ENCODE results near the gene SLC9C1. TPM values are rescaled to one million over a fixed set of nuclear protein-coding genes. Genes with fewer than 3 reads are reported as not detected.

The SLC9C1 gene
- polyA plus RNA-seq, 1 experiment = not detected

GRCh38 chr3:112320691-112321090 is 26.7 kb upstream of the SLC9C1 start:
- H3K9me3 ChIP-seq (ENCODE audit: control insufficient read depth, insufficient read depth, low read length) = no peaks in the 10 kb centered on the region
- TF ChIP-seq, protein P1, sequence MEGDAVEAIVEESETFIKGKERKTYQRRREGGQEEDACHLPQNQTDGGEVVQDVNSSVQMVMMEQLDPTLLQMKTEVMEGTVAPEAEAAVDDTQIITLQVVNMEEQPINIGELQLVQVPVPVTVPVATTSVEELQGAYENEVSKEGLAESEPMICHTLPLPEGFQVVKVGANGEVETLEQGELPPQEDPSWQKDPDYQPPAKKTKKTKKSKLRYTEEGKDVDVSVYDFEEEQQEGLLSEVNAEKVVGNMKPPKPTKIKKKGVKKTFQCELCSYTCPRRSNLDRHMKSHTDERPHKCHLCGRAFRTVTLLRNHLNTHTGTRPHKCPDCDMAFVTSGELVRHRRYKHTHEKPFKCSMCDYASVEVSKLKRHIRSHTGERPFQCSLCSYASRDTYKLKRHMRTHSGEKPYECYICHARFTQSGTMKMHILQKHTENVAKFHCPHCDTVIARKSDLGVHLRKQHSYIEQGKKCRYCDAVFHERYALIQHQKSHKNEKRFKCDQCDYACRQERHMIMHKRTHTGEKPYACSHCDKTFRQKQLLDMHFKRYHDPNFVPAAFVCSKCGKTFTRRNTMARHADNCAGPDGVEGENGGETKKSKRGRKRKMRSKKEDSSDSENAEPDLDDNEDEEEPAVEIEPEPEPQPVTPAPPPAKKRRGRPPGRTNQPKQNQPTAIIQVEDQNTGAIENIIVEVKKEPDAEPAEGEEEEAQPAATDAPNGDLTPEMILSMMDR (IDR thresholded peaks at IDR 0.05; ENCODE audit: low read depth, low read length) = no peak
- POLR2A ChIA-PET = no interaction called here
- CTCF ChIA-PET = interaction anchor here (0.6 to 8.6 kb wide), 6 partner anchors 16 to 228 kb away, joined by 3 to 50 read pairs (median 8); partner anchors contain the start of gene SLC9C1
- H3K27ac ChIP-seq (ENCODE audit: low read depth, low read length) = no peak overlapping the region
- H3K27me3 ChIP-seq (ENCODE audit: control insufficient read depth, insufficient read depth, low read length) = peaks cover 4% of the 10 kb centered on the region
- H3K4me3 ChIP-seq (ENCODE audit: low read depth, low read length) = no peak overlapping the region
- no peak for DNase-seq (ENCODE audit: low read depth, low spot score)

DNA sequence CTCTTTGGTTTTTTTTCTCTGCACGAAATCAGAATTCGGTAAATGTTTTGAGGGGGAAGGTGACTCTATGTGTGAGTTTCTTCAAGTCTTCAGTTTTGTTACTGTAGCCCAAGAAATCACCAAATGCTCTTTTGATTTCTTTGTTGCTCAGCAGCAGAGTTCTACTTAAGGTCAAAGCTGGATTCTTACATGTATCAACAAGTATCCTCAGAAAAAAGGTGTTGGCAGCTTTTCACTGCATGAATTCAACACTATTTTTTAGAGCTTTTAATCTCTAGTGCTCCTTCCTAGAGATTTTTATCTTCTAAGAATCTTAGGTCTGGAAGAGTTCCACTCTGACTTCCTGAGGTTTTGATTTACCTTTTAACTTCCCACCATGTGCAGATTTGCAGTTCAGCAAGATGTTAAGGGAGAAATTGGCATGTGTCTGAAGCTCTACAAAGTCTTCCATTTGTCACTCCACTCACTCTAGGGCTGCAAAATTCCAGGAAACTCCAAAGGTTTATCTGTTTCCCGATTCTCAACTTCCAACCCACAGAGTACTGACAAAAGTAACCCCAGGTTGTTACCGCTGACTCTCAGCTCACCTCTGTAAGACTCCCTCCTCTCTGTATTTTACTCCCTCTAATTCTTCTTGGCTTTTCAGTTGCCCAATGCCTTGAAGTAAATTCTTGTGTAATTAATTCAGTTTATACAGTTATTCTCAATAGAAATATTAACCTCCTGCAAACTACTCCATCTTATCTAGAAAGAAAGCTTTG is 25.7 kb upstream of the SLC9C1 start:
- ChIA-PET CTCF (interaction anchor here (0.6 to 8.6 kb wide), 4 partner anchors 15 to 203 kb away, joined by 6 to 50 read pairs (median 8); partner anchors contain the start of gene SLC9C1), POLR2A (no interaction called here)
- TF ChIP-seq, protein P1 (IDR thresholded peaks at IDR 0.05; ENCODE audit: low read depth, low read length) = no peak
- no peak overlapping the region for H3K4me3 ChIP-seq (ENCODE audit: low read depth, low read length)
- H3K27me3 ChIP-seq (ENCODE audit: control insufficient read depth, insufficient read depth, low read length) = peaks cover 4% of the 10 kb centered on the region
- no peak overlapping the region for H3K27ac ChIP-seq (ENCODE audit: low read depth, low read length)
- no peaks in the 10 kb centered on the region for H3K9me3 ChIP-seq (ENCODE audit: control insufficient read depth, insufficient read depth, low read length)
- DNase-seq (ENCODE audit: low read depth, low spot score) = no peak

DNA sequence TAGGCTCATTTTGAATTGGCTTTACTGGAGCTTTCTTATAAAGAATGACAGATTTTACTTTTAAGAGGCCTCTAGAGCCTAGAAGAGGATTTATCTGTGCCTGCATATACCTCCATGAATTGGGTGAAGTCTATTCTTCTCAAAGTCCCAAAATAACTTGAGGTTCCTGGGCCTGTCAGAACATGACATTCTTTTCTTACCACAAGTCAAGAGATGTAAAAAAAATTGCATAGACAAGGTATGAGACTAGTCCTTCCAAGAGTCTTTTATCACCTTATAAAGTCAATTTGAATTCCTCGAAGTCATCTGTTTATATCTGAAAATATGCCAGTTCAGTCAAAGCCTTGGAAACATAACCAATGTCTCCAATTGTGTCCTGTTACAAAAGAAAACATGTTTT is 21.8 kb upstream of the SLC9C1 start:
- Histone ChIP-seq H3K4me3 (ENCODE audit: low read depth, low read length) (no peak overlapping the region), H3K27me3 (ENCODE audit: control insufficient read depth, insufficient read depth, low read length) (no peaks in the 10 kb centered on the region), H3K9me3 (ENCODE audit: control insufficient read depth, insufficient read depth, low read length) (no peaks in the 10 kb centered on the region), H3K27ac (ENCODE audit: low read depth, low read length) (no peak overlapping the region)
- no peak for DNase-seq (ENCODE audit: low read depth, low spot score)
- POLR2A ChIA-PET = no interaction called here
- TF ChIP-seq, protein P1 (IDR thresholded peaks at IDR 0.05; ENCODE audit: low read depth, low read length) = no peak
- CTCF ChIA-PET = interaction anchor here (1.3 to 1.6 kb wide), 2 partner anchors 11 to 23 kb away, joined by 5 read pairs; no protein-coding TSS in a partner anchor

GRCh38 chr3:112314649-112315048 is 20.6 kb upstream of the SLC9C1 start:
- TF ChIP-seq, protein P1 (IDR thresholded peaks at IDR 0.05; ENCODE audit: low read depth, low read length) = no peak
- CTCF ChIA-PET = interaction anchor here (1.3 to 2.2 kb wide), 2 partner anchors 10 to 21 kb away, joined by 5 to 9 read pairs; partner anchors contain the start of gene SLC9C1
- Histone ChIP-seq H3K27ac (ENCODE audit: low read depth, low read length) (no peak overlapping the region), H3K4me3 (ENCODE audit: low read depth, low read length) (no peak overlapping the region), H3K9me3 (ENCODE audit: control insufficient read depth, insufficient read depth, low read length) (no peaks in the 10 kb centered on the region), H3K27me3 (ENCODE audit: control insufficient read depth, insufficient read depth, low read length) (no peaks in the 10 kb centered on the region)
- POLR2A ChIA-PET = no interaction called here
- DNase-seq (ENCODE audit: low read depth, low spot score) = no peak

All from AG04450 (cell line).